Measurements from ENCODE around the gene ALDH4A1.

The ALDH4A1 gene

DNA sequence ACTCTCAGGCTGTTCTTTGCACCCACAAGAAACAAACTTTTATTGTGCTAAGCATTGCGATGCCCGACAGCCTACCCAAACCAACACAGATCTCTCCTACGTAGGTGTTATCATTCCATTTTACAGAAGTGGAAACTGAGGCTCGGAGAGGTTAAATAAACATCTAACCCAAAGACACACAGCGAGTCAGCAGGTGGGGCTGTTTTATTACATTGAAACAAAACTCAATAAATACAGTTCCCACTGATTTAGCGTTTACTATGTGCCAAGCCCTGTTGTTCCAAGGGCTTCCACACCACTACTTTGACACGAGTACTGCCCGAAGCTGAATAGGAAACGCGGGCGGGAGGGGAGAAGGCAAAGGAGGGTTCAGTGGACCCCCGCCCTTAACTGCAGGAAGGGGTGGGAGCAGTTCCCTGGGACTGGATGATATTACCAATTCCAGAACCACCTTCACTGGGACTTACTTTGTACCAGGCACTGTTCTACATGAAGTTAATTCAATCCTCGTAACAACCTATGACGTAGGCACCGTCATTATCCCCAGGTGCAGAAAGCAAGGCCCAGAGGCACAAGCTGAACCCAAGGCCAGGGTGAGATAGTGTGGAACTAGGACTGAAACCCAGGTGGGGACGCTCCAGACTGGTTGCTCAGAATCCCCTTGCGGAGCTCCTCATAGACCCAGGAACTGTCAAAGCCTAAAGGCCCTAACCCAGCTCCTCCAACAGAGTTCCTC lies 19.3 kb upstream of the ALDH4A1 start:
- no peak for DNase-seq

DNA sequence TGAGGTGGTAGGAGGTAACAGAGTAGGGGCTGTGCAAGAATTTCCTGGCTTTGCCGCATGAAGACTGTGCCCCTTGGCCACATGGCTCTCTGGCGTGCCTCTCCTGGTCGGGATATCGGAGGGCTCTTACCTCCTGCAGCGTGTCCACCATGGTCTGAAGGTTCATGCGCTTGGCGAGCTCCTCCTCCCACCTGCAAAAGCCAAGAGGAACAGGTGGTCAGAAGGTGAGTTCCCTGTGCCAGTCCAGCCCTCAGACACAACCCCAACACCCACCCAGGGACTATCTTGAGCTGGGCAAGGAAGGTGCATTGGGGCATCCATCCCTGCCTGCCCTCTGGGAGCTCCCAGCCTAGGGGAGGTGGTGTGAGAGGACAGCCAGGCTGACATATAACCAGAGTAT lies 18.6 kb upstream of the ALDH4A1 start:
- no peak for DNase-seq

DNA sequence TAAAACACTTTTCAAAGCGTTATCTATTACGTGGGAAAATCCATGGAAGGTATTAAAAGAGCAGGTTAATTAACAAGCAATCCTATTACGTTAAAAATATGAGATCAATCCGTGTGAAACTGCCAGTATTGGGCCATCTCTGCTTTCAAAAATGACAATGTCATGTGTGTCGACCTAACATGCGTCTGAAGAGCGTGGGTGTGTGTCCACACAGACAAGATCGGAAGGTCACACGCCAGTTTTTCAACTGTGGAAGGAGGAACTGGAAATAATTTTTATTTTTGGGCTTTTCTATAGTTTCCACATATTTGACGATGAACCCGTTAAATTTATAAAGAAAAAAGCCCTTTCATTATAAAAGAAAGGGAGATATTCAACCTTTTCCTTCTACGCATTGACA lies 17.6 kb upstream of the ALDH4A1 start:
- DNase-seq: no peak

DNA sequence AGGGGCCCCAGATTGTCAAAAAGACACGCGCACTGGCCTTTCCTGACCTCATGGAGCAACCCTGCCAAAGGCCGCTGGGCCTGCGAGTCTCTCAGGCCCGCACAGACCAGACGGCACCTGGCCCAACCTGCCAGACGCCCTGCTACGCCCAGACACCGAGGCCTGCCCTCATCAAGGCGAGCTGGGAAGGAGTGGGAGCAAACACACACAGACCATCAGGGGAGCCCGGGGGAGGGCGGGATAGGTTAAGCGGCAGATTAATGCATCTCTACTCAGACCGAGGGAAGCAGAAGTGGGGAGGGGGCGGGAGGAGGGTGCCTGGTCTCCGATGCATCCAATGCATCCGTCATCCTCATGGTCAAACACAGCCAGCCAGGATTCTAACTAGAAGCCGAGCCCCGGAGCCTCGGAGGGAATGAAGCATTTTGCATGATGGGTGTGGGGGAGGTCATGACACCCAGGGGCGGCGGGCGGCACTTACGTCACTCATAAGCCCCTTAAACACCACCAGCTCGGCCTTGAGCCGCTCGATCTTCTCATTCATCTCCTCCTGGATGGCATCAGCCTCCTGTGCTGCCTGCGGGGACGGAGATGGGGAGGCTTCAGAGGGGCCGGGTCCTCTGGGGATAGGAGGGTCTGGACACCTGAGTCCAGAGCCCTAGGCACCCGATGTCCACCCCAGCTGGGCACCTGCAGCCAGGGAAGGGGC lies 17.0 kb upstream of the ALDH4A1 start:
- DNase-seq: no peak

DNA sequence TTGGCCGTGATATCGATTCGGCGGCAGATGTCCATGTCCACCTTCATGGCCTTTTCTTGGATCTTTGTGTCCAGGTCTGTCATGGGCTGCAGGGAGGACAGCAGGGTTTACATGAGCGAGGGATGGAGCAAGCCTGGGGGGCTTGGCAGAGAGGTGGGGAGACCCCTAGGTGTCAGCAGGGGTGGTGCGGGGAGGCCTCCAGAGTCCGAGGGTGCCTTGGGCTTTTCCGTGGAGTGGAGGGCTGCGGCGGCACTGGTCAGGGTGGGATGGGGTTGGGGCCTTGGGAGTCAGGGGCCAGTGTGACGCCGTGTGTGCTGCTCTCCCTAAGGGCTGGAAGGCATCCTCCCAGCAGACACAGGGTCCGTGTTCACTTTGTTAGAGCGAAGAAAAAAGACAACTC lies 16.1 kb upstream of the ALDH4A1 start:
- no peak for DNase-seq

DNA sequence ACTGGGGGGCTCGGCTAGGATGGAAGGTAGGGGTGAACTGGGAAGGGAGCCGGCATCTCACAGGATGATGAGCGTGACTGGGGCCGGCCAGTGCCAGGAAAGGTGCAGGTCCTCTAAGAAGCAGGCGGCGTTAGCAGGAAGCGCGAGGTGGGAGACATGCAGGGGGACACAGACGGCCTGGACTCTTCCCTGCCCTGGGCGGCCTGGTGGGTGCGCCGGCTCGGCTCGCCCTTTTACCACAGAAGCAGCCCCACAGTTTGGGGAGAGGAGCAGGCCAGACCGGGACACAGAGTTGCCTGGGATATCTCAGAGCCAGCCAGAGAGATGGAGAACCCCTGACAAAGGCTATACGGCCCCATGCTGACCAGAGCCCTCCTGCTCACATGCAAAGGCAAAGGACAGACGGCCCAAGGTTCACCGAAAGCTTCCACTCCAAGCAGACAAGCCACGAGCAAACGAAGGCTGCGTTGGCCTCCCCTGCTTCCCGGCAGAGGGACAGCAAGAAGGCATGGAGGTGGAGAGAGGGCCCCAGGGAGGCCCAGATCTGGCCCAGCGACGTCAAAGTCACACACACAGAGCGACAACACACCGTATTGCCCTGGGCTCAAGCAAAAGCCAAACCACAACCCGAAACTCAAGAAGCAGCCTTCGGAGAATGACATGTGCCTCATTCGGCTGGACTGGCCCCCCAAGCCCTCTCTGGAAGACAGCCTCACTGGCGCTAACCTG lies 14.9 kb upstream of the ALDH4A1 start:
- DNase-seq: no peak

DNA sequence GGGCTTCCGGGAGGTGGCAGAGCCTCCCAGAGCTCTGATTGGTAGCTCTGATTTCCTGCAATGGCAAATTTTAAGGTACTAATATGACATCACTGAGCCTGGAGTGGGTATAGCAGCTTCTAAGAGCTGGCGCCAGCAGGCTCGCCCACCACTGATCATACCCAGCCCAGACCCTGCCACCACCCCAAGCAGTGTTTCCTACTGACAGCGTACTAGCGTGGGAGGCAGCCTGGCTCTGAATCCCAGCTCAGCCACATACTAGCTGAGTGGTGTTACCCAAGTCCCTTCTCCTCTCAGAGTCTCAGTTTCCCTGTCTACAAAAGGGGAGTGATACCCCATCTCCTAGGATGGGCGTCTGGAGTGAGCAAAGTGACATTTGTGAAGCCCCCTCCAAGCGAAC lies 13.0 kb upstream of the ALDH4A1 start:
- DNase-seq: no peak

DNA sequence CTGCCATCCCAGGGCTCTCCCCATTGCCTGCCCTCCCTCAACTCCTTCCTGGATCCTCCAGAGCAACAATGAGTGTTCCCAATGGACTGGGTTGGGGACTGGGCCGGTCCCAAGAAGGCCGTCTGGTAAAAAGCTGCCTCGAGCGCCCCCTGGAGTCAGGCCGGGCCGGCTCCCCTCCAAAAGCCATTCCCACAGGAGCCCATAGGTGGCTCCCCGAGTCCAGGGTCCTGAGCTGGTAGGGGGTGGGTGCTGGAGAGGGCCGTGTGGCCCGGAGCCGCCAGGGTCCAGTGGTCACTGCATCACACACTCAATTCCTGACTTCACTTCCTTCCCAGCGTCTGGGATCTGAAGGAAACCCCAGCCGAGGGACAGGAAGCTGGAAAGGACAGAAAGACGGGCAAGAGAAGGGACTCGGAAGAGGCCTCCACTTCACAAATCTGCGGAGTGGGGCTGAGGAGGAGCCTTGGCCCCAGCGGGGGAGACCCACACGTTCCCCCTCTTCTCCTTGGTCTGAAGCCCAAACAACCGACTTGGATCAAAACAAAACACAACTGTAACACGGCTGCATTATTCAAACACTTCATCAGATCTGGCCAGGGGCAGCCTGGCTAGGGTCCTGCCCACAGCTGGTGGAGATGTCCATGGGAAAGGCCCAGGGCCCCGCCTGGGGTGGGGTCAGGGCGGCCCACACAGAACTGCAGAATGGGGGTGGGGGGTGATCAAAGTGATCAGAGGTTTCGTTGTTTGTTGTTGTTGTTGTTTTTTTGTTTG lies 10.9 kb upstream of the ALDH4A1 start:
- no peak for DNase-seq

DNA sequence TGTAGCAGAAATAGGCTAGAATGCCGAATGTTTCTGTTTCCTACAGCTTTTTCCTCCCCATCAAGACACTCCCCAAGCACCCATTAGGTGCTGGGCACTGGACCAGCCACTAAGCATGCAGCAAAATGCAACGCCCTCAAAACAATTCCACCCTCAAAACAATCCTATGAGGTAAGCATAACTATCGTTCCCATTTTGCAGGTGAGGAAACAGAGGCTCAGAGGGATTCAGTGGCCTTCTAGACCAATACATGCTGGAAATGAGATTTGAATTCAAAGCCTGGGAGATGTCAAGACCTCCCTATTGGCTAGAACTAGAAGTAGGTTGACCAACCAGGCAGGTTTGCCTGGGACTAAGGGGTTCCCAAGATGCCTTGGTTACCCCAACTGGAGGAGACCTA lies 10.2 kb upstream of the ALDH4A1 start:
- no peak for DNase-seq

DNA sequence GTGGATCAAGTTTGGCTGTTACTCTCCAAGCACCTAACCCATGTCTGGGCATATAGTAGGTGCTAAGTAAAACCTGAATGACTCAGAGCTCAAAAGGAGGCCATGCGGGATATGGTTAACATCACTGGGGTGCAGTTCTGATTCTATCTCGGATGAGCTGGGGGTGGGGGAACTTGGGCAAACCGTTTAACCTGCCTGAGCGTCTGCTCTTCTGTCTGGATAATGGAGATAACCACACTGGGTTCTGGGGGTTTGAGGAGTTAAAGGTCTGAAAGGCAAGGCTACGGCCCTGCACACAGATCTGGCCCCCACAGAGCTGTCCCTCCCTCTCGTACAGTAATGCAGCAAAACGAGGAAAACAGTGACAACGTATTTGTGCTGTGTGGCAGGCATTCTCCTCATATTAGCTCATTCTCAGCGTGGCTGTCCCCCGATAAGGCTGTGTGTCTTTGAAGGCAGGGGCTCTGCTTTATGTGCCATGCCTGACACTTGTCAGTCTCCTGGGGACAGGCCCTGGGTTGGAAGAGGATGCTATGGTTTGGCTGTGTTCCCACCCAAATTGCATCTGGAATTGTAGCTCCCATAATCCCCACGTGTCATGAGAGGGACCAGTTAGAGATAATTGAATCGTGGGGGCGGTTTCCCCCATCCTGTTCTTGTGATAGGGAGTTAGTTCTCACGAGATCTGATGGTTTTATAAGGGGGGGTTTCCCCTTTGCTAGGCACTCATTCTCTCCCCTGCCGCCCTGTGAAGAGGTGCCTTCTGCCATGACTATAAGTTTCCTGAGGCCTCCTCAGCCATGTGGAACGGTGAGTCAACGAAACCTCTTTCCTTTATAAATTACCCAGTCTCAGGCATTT lies 6.8 kb upstream of the ALDH4A1 start:
- DNase-seq: no peak

DNA sequence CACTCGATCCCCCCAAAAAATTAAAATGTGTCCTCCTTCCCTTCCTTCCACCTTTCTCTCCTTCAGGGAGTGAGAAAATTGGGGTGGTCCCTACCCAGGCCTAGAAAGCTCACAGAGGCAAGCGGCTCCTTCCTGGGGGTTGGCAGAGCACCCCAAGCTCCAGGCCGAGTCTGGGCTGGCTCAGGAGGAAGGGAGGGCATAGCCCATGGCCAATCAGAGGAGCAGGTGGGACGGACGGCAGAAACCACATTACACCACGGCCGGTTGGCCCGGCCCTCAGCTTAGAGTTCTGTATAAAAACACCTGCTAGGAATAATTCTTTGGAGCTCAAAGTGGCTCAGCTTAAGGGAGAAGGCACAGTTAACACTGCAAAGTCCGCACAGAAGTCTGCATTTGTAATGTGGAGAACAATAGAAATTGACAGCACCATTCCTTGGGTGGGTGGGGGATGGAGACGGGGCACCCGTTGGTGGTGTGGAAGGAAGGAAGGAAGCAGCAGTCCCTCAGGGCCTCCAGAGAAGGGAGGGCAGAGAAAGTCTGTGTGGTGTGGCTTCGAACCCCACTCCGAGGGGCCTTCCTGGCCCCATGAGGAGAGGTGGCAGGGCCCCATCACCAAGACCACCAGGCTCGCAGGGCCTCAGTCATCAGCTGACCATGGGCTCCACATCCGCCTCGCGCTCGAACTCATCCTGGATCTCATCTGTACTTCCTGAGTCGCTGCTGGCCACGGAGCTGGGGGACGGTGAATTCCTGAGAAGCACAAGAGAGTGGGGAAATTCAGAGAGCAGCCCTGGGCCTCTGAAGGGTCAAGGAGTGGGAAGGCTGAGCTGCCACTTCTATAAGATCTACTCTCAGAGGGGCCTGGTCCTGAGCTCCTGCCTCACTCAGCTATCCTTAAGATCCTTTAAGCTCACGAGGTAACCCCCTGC lies 5.8 kb upstream of the ALDH4A1 start:
- no peak for DNase-seq

DNA sequence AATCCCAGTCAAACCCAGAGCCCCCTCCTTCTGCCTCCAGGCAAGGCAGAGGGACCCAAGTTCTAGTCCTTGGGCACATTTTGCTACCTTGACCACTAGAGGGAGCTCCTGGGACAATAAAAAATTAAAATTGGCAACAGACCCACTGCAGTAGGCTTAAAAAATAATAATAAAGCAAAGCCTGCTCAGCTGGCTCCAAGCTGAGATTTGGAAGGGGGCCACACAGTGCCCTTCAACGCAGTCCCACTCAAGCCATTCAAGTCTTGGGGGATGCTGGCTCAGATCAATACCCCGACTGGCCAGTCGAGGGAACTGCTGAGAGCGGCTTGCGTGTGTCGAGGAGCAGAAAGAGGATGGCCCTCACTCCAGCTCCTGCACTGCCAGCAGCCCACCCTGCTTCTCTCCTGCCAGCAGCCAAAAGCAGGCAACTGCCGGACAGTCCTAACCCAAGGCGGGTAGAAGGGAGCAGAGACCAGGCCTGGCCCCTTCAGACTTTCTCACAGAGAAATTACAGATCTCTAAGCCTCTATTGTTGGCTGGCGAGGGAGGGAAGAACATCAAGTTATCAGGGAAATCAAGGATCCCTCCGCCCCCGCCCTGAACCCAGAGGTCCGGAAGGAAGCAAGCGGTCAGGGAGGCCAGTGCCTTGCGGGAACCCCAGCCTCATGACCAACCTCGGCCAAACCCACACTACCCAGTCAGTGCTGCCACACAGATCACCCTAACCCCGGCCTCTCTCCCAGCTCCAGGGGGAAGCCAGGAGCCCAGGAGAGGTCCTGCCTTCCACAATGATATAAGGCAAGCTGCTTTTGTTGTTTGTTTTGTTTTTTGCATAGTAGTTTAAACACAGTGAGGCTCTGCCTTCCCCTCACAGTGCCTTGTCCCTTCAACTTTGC lies 4.9 kb upstream of the ALDH4A1 start:
- DNase-seq: no peak

DNA sequence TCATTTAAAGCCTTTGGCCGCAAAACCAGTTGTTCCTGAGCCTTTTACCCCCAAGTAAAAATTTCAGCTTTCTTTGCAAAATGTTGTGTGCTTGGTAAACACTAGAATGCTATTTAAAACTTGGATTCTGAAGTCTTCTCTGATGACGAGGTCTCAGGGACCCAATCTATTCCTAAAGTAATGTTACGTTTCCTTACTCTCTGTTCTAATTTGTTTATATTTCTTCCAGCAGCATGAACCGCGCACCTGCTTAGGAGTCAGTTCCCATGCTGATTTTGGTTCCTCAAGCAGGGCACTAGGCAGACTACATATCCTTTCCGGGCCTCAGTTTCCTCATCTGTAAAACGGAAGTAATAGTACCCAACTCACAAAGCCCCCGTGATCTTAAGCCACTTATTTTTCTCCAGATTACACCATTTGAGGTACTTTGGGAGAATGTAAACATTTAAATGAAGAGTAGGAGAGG lies 969 bp upstream of the ALDH4A1 start:
- no peak for DNase-seq

DNA sequence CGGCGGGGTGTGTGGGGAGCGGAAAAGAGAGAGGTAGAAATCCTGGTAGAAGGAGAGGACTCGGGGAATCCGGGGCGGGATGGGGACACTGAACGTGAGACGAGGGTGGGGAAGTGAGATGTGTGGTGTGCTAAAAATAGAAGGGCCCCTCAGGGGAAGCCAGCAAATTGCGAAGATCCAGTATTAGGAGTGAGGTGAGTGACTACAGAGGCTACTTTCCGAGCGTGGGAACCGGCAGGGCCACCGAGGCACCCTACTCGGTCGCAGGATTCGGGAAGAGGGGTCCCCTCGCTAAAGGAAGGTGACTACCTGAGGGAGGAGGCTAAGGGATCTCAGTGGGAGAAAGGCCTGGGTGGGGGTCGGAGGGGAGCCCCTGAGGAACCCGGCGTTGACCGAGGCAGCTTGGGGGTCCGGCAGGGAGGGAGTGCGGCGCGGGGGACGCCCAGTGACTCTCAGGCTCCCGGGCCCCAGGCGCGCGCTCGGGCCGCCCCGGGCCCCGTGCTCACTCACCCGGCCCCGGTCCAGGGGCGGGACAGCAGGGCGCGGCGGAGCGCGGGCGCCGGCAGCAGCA lies 318 bp downstream of the ALDH4A1 start:
- DNase-seq: no peak

DNA sequence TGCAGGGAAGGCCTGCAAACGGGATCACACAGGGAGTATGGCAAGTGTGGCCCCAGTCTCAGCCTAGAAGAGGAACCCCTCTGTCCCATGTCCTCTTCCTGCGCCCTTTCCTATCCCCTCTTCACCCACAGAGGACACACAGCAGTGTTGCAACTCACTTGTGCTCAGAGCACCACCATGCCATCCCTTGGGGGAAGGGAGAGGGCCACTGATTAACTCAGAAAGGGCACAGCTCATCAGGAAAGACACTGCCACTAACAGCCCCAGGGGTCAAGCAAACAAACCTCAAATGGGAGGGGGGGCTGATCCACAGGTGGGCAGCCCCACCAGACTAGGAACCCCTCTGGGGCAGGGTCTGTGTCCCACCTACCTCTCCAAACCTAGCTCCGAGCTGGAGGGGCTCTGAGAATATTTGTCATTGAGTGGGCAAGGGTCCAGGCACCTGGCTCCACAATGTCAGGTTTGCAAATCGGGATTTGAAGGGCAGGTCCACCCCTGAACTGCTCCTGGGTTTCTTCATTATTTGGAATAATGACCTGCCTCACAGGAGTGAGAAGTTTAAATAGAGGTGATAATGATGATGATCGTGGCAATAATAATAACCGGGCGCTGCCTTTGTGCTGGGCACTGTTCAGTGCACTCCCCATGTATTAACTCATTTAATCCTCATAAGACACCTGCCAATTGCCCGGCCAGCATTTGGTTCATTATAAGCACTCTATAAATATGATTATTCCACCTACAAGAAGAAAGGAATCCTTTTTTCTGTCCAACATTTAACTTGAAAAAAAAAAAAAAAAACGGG lies 1.0 kb downstream of the ALDH4A1 start:
- no peak for DNase-seq

DNA sequence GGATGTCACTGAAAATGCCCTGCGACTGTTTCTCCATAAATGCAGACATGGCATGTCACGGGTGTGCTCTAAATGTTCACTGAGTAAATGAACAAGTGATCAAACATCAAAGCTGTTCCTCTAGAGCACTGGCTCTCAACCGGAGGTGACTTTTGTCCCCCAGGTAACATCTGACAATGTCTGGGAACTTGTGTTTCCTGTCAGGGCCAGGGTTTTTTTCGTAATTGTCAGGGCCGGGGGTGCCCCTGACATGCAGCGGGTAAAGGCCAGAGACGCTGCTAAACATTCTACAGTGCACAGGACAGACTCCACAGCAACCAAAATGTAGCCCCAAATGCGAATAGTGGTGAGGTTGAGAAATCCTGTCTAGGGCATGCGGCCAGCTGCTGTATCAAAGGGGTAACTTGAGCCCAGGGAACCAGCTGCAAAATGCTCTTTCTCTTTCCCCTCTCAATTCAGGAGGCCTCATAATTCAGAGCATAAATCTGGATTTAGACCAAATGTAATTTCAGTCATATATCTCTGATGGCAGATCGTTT lies 2.0 kb downstream of the ALDH4A1 start:
- no peak for DNase-seq

DNA sequence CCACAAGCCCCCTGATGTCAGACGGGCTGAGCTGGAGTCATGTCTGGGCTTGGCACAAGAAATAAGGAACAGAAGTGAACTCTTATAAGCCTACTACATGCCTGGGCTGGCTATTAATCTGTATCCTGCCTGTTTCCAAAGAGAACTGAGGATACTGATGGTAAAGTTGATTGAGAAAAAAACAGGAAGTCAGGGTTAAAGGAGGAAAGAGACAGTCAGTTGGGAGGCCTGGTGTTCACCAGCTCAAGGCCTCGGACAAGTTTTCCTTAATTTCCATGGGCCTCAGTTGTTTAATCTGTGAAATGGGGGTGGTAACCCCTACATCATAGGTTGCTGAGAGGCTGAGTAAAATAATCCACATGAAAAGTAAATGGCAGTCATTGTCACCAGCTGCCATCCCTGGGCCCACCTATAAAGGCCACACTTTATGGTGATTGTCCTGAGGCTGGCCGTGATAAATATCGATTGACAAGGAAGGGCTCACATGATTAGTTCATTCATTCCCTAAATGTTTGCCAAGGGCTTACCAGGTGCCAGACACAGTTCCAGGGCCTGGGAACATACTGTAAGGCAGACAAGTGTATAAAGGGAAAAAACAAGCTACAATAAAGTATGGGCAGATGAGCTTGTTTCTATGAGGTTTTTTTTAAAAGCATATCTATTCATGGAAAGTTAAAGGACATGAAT lies 2.8 kb downstream of the ALDH4A1 start:
- DNase-seq: no peak

DNA sequence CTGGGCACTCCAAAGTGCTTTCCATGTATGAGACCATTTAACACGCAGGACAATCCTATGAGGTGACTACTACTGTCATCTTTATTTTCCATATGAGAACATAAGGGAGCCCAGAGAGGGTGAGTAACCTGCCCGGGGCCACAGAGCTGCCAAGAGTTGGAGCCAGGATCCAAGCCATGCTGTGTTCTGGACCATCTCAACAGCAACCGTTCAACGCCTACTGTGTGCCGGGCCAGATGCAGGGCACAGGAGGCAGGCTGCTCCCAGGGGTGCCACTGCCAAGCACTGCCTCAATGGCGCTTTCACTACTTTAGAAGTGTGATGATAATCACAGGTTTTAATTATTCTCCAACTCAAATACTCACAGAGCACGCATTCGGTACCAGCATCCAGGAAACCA lies 3.8 kb downstream of the ALDH4A1 start:
- no peak for DNase-seq

Data from NCI-H1048 (cell line).